Left lobe of liver (tissue), 2 donors: ENCODE measurements around the gene WNT7B. TPM values are rescaled to one million over a fixed set of nuclear protein-coding genes. Genes with fewer than 3 reads are reported as not detected.

Source experiments
- ATAC-seq: fragments of 200-7000 bp; cut with Tn5 transposase; one replicate; pipeline ENCODE4 v1.9.1; 2020; ENCODE audit warnings: mild to moderate bottlenecking, moderate library complexity
- DNase-seq: peaks from one replicate; pipeline ENCODE4 v3.0.0-alpha.2; 2020; ENCODE audit warnings: low spot score
- total RNA-seq: library from RNA; stranded (reverse); gene quantifications from one replicate; pipeline ENCODE4 v1.2.1, GENCODE V29; 2021
- donor health status: DM: no; HTN: no; CAD: no; lungs with moderate emphysema.
- donor health status: DM: no; HTN: yes; CAD: no.

The WNT7B gene
- total RNA-seq, 1 donor from 2014 or later = 0.08 TPM

- DNase-seq (no peak), ATAC-seq (no peak)
These were observed 97.4 kb downstream of the WNT7B start for GRCh38 chr22:45879552-45879949.

- ATAC-seq (no peak), DNase-seq (no peak)
These were observed 97.9 kb downstream of the WNT7B start for GRCh38 chr22:45878901-45879551.

GRCh38 chr22:45878051-45878781, 98.7 kb downstream of the WNT7B start:
- ATAC-seq = no peak
- DNase-seq = peak; percentile 28

- DNase-seq (peak; percentile 33), ATAC-seq (no peak)
These were observed 99.3 kb downstream of the WNT7B start for GRCh38 chr22:45877651-45878050.

- no peak for ATAC-seq
- DNase-seq = peak; percentile 27
These were observed 100.0 kb downstream of the WNT7B start for GRCh38 chr22:45877036-45877380.

- DNase-seq (peak; percentile 41), ATAC-seq (no peak)
These were observed 100.6 kb downstream of the WNT7B start for GRCh38 chr22:45876136-45877035.

GRCh38 chr22:45872659-45873263, 104.2 kb downstream of the WNT7B start:
- no peak for ATAC-seq

GRCh38 chr22:45871721-45872120, 105.2 kb downstream of the WNT7B start:
- no peak for ATAC-seq

More at GRCh38 chr22:45872659-45873263, 104.2 kb downstream of the WNT7B start:
- no peak for DNase-seq

More at GRCh38 chr22:45871721-45872120, 105.2 kb downstream of the WNT7B start:
- no peak for DNase-seq

Other genes with a start within 250 kb of the WNT7B start
- 122 TPM for gene PPARA, start 173.4 kb upstream of the WNT7B start, total RNA-seq